GM18870 (cell line): ENCODE results near the gene CLCF1.

Experiments used
- ATAC-seq: cut with Tn5 transposase; IDR thresholded peaks from one replicate; pipeline ENCODE4 v1.9.1; 2021; ENCODE audit warnings: moderate library complexity; ENCODE audit not compliant: unreplicated experiment

Gene CLCF1

GRCh38 chr11:67396587-67397389 is 23.4 kb upstream of the CLCF1 start:
- ATAC-seq, result no peak

- ATAC-seq, result no peak
These were observed 22.8 kb upstream of the CLCF1 start for GRCh38 chr11:67396259-67396581.

GRCh38 chr11:67395555-67396258 is 22.3 kb upstream of the CLCF1 start:
- ATAC-seq, result no peak

GRCh38 chr11:67393990-67394389 is 20.6 kb upstream of the CLCF1 start:
- ATAC-seq, result no peak

GRCh38 chr11:67393437-67393836 is 20.0 kb upstream of the CLCF1 start:
- ATAC-seq, result no peak

- no peak for ATAC-seq
These were observed 18.9 kb upstream of the CLCF1 start for GRCh38 chr11:67392183-67392715.

- no peak for ATAC-seq
These were observed 18.1 kb upstream of the CLCF1 start, which contains the start of gene RAD9A for GRCh38 chr11:67391304-67392182. RAD9A (plus strand) TSS chr11:67391986; CDS start chr11:67392045, 59 bp downstream.

- ATAC-seq, result no peak
These were observed 17.5 kb upstream of the CLCF1 start for GRCh38 chr11:67390947-67391303.

- no peak for ATAC-seq
These were observed 16.1 kb upstream of the CLCF1 start for GRCh38 chr11:67389477-67389876.

GRCh38 chr11:67387518-67387917 is 14.1 kb upstream of the CLCF1 start:
- no peak for ATAC-seq

- ATAC-seq, result no peak
These were observed 13.7 kb upstream of the CLCF1 start for GRCh38 chr11:67387069-67387468.

- ATAC-seq, result no peak
These were observed 11.5 kb upstream of the CLCF1 start for GRCh38 chr11:67384851-67385366.

- ATAC-seq, result no peak
These were observed 9.1 kb upstream of the CLCF1 start for GRCh38 chr11:67382276-67383136.

- ATAC-seq, result no peak
These were observed 8.0 kb upstream of the CLCF1 start for GRCh38 chr11:67381244-67381972.

- ATAC-seq, result no peak
These were observed 6.0 kb upstream of the CLCF1 start for GRCh38 chr11:67379061-67380058.

GRCh38 chr11:67378544-67378943 is 5.1 kb upstream of the CLCF1 start:
- no peak for ATAC-seq

- no peak for ATAC-seq
These were observed 3.7 kb upstream of the CLCF1 start for GRCh38 chr11:67376873-67377808.
